GM15510 (cell line): ENCODE results near the gene USP5.

Experiments used
- POLR2A ChIP-seq: IDR thresholded peaks from 3 replicates; pipeline ENCODE4 v1.6.1; 2011; ENCODE audit warnings: borderline replicate concordance; ENCODE audit not compliant: insufficient read length; ENCODE audit errors: extremely low read depth

Gene USP5

GRCh38 chr12:6823182-6824084 is 28.5 kb upstream of the USP5 start:
- TF ChIP-seq POLR2A = no peak

GRCh38 chr12:6824085-6824775 is 27.7 kb upstream of the USP5 start:
- TF ChIP-seq POLR2A = no peak

GRCh38 chr12:6824901-6825381 is 27.0 kb upstream of the USP5 start:
- no peak for TF ChIP-seq POLR2A

GRCh38 chr12:6825398-6826124 is 26.4 kb upstream of the USP5 start:
- no peak for TF ChIP-seq POLR2A

GRCh38 chr12:6826125-6826733 is 25.7 kb upstream of the USP5 start:
- no peak for TF ChIP-seq POLR2A

- no peak for TF ChIP-seq POLR2A
Observed at GRCh38 chr12:6826734-6827436, 25.1 kb upstream of the USP5 start.

- no peak for TF ChIP-seq POLR2A
Observed at GRCh38 chr12:6827437-6827911, 24.5 kb upstream of the USP5 start.

GRCh38 chr12:6827982-6828780 is 23.8 kb upstream of the USP5 start, which contains the start of gene P3H3:
P3H3 (plus strand) TSS chr12:6828407; CDS start chr12:6828441, 34 bp downstream.
- TF ChIP-seq POLR2A = no peak

- no peak for TF ChIP-seq POLR2A
Observed at GRCh38 chr12:6828781-6829535, 23.0 kb upstream of the USP5 start.

- no peak for TF ChIP-seq POLR2A
Observed at GRCh38 chr12:6829536-6830220, 22.3 kb upstream of the USP5 start.

GRCh38 chr12:6830286-6830890 is 21.6 kb upstream of the USP5 start:
- TF ChIP-seq POLR2A = no peak
